ENCODE data around the gene MAST4.
"Not testable (repeated sequence)": the region's sequence is repeated elsewhere in the genome, so short reads cannot be mapped to it uniquely, and the experiment has no call there.

The MAST4 gene

GRCh38 chr5:67147760-67148159, 551.6 kb downstream of the MAST4 start:
- no peak for DNase-seq

- no peak for DNase-seq
These were observed 553.1 kb downstream of the MAST4 start for GRCh38 chr5:67149057-67149950.

- DNase-seq: peak in 1 of 56 donors; percentile 31
These were observed 553.8 kb downstream of the MAST4 start for GRCh38 chr5:67149951-67150523.

GRCh38 chr5:67152400-67152799, 556.2 kb downstream of the MAST4 start:
- DNase-seq: peak in 1 of 56 donors; percentile 27

- no peak for DNase-seq
These were observed 557.1 kb downstream of the MAST4 start for GRCh38 chr5:67153292-67153691.

- peak in 1 of 56 donors; percentile 16 for DNase-seq
These were observed 558.5 kb downstream of the MAST4 start for GRCh38 chr5:67154556-67155206.

GRCh38 chr5:67156976-67157583, 560.9 kb downstream of the MAST4 start:
- DNase-seq: peak in 4 of 56 donors; percentile 6 to 28 (median 16)

GRCh38 chr5:67160272-67160671, 564.1 kb downstream of the MAST4 start:
- DNase-seq: no peak

GRCh38 chr5:67160985-67161384, 564.8 kb downstream of the MAST4 start:
- no peak for DNase-seq

- no peak for DNase-seq
These were observed 565.6 kb downstream of the MAST4 start for GRCh38 chr5:67161767-67162166.

GRCh38 chr5:67163231-67163756, 567.1 kb downstream of the MAST4 start:
- DNase-seq: no peak

- DNase-seq: no peak
These were observed 567.8 kb downstream of the MAST4 start for GRCh38 chr5:67163863-67164595.

GRCh38 chr5:67164856-67165525, 568.8 kb downstream of the MAST4 start:
- no peak for DNase-seq

GRCh38 chr5:67165526-67166459, 569.6 kb downstream of the MAST4 start:
- peak in 54 of 56 donors; percentile 15 to 84 (median 70) for DNase-seq

GRCh38 chr5:67166460-67167285, 570.5 kb downstream of the MAST4 start:
- DNase-seq: peak in 9 of 56 donors; percentile 23 to 66 (median 54)

GRCh38 chr5:67168069-67168468, 571.9 kb downstream of the MAST4 start:
- no peak for DNase-seq

- DNase-seq: no peak
These were observed 574.6 kb downstream of the MAST4 start for GRCh38 chr5:67170767-67171166.

- DNase-seq: not testable (repeated sequence)
These were observed 577.2 kb downstream of the MAST4 start for GRCh38 chr5:67173351-67173750.

All from amygdala (tissue), 56 donors.